Activated naive CD8-positive, alpha-beta T cell (primary cell): ENCODE results near the gene ATP5F1E.

Experiments used
- H3K27ac Mint-ChIP-seq: one replicate; pipeline ENCODE4 v1.8.0; 2021; ENCODE audit warnings: mixed read lengths
- H3K27me3 Mint-ChIP-seq: one replicate; pipeline ENCODE4 v1.8.0; 2021; ENCODE audit warnings: mixed read lengths
- H3K36me3 Mint-ChIP-seq: one replicate; pipeline ENCODE4 v1.8.0; 2021; ENCODE audit warnings: mixed read lengths
- H3K4me1 Mint-ChIP-seq: one replicate; pipeline ENCODE4 v1.8.0; 2021; ENCODE audit warnings: low read depth, mixed read lengths
- H3K4me3 Mint-ChIP-seq: one replicate; pipeline ENCODE4 v1.8.0; 2021; ENCODE audit warnings: mild to moderate bottlenecking, mixed read lengths
- H3K9me3 Mint-ChIP-seq: one replicate; pipeline ENCODE4 v1.8.0; 2021; ENCODE audit warnings: low read depth, mixed read lengths

ATP5F1E gene

DNA sequence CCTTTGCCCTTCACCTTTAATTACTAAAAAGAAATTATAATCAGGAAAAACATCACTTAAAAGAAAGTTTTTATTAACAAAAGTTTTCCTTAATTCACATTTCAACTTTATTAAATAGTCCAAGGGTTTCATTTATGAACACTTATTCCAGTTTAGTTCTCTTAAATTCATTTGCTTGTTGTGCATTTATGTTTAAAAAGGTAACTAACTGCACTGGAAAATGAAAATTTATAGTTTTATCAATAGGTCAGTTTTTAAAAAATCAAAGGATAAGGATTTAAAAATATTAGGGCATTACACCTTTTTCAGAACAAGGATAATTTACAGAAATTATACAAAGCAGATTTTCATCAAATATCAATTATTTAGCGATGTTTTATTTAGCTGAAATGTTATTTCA, 958 bp upstream of the ATP5F1E start:
- Mint-ChIP-seq H3K27ac (peak overlapping the region; percentile 91), H3K9me3 (no peaks in the 10 kb centered on the region), H3K36me3 (peaks cover 20% of the 10 kb centered on the region), H3K4me1 (peaks cover 56% of the 10 kb centered on the region), H3K4me3 (peak overlapping the region; percentile 86), H3K27me3 (no peaks in the 10 kb centered on the region)

DNA sequence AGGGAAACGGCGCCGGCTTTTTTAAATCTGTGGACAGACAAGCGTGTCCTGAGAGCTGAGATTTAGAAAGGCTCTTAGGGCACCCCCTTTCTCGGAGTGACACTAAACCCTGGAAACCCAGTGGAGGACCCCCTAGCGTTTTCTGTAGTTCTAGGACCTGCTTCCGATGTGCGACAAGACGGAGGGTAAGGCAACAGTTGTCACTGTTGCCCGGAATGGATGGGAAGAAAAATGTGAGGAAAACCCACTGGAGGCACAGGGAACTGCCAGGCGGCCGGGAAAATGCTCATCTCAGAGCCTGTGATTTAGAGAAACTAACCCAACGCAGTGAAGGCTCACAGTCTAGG, 551 bp upstream of the ATP5F1E start:
- H3K27me3 Mint-ChIP-seq = no peaks in the 10 kb centered on the region
- no peaks in the 10 kb centered on the region for H3K9me3 Mint-ChIP-seq
- H3K36me3 Mint-ChIP-seq = peaks cover 22% of the 10 kb centered on the region
- peak overlapping the region; percentile 91 for H3K27ac Mint-ChIP-seq
- H3K4me1 Mint-ChIP-seq = peaks cover 56% of the 10 kb centered on the region
- H3K4me3 Mint-ChIP-seq = peak overlapping the region; percentile 86

DNA sequence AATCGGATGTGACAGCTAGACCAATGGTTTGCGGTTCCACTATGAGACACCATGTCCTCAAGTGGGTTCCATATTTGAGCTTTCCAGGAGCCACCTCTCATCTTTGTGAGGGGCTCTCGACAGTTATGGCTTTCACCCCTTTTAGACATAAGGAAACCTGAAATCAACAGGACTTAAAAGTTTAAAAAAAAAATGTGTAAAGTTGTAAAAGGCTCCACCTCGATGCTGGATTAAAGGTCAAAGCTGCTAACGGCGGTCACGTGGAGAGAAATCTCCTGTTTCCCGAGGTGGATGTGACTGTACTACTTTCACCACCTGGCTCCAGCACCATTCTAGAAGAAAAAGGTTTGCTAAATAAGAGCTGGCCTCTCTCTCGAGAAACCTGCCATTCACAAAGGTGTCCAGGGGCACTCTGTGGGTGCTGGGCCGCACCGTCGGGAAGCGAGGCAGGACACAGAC, 542 bp downstream of the ATP5F1E start:
- no peaks in the 10 kb centered on the region for H3K9me3 Mint-ChIP-seq
- H3K27ac Mint-ChIP-seq = peak overlapping the region; percentile 95
- H3K4me1 Mint-ChIP-seq = peaks cover 59% of the 10 kb centered on the region
- peak overlapping the region; percentile 93 for H3K4me3 Mint-ChIP-seq
- H3K27me3 Mint-ChIP-seq = no peaks in the 10 kb centered on the region
- peaks cover 25% of the 10 kb centered on the region for H3K36me3 Mint-ChIP-seq

DNA sequence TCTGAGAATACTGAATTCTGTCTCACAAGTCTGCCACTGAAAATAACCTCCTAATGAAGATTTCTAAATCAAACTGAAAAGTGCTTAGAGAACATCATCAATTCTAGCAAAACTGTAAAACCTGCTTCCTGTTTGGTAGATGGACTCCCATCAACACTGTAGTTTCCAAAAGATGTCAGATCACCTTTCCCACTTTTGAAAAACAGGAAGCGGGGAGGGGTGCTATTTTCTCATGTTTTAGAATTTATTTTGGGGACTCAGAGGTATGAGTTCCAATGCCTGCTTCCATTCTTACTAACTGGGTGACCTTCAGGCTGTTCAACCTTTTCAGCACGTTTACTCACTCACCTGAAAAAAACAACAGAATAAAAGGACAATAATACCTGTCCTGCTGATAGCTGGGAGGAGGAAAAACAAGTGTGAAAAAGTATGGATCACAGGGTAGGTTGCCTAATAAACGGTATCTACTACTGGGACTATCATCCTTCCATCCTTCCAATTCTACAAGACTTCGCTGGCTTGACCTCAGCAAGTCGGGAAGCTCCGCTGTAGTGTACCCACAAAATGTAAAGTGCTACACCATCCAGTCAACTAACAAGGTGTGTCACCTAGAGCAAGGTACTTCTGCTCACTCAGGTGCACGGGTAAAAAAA, 1.1 kb downstream of the ATP5F1E start:
- peaks cover 63% of the 10 kb centered on the region for H3K4me1 Mint-ChIP-seq
- no peaks in the 10 kb centered on the region for H3K27me3 Mint-ChIP-seq
- peak overlapping the region; percentile 93 for H3K4me3 Mint-ChIP-seq
- H3K9me3 Mint-ChIP-seq = no peaks in the 10 kb centered on the region
- peaks cover 25% of the 10 kb centered on the region for H3K36me3 Mint-ChIP-seq
- peak overlapping the region; percentile 95 for H3K27ac Mint-ChIP-seq

DNA sequence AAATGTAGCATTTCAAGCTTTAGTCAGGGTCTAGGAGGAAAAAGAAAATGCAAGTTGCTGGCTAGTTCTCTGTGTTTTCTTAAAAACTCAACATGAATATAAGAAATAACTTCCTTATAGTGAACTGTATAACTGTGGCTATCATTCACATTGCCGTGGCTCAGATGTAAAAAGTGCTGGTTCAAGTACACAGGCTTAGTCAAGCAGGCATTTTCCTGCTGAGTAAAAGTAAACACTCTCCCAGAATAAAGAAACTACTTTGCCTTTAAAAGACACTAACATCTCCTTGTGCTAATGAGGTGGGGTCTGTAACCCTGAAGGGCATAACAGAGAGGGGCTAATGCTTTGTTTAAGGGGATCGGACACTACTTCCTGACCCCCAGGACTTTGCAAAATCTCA, 3.3 kb downstream of the ATP5F1E start:
- peak overlapping the region; percentile 55 for H3K27ac Mint-ChIP-seq

DNA sequence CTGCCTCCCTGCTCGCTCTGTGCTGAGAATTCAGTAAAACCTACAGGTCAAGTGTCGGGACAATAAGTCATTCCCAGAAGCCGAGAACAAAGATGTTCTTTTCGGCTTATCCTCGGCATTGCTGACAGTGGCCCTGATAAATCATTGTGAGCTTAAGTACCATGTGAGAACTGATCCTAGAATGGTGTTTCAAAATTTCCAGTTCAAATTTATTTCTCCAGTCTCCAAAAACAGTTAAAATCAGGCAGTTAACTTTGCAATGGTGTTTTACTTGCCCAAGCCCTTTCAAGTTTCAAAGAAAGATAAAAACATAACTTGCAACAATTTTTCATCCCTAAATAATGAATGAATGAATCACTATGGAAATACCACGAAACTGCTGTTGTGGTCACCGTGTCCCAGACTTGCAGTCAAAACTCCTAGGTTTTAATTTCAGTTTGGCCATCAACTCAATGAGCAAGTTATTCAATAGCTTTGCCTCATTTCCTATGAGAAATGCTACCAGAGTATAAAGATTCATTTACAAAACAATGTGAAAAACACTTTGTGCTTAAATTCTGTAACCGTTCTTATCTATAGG, 4.3 kb downstream of the ATP5F1E start:
- Mint-ChIP-seq H3K4me3 (peak overlapping the region; percentile 93), H3K27ac (peak overlapping the region; percentile 30), H3K36me3 (peaks cover 18% of the 10 kb centered on the region)

More for the DNA sequence above, 3.3 kb downstream of the ATP5F1E start:
- Mint-ChIP-seq H3K9me3 (no peaks in the 10 kb centered on the region), H3K4me1 (peaks cover 65% of the 10 kb centered on the region), H3K4me3 (peak overlapping the region; percentile 93), H3K36me3 (peaks cover 18% of the 10 kb centered on the region), H3K27me3 (no peaks in the 10 kb centered on the region)

DNA sequence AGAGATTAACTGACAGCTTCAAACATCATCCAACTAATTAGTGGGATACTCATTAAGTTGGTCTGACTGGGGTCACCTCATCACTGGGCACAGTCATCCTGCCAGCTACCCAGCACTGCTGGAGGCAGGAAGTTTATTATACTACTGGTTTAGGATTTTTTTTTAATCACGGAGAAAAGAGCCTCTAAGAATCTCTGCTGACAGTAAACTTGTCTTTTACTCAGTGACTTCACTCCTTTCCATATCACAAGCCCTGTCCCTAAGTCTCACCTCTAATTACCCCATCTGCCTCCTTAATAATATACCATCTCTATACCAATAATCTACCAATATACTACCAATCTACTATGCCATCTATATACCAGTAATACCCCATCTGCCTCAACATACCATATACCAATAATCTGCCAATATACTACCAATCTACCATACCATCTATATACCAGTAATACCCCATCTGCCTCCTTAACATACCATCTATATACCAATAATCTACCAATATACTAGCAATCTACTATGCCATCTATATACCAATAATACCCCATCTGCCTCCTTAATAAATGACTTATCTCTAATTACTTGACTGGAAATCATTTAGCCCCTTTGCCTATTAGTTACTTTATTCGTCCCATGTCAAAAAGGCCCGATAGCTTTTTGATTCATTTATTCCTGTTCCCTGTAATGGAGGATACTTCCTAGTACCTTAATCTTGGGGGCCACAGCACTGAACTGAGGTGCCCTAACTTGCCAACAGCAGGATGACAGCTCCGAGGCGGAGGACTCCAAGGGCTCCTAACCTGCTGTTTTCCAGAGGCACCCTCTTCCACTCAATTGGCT, 5.0 kb downstream of the ATP5F1E start:
- Mint-ChIP-seq H3K27me3 (no peaks in the 10 kb centered on the region), H3K9me3 (no peaks in the 10 kb centered on the region), H3K27ac (peak overlapping the region; percentile 30), H3K4me1 (peaks cover 60% of the 10 kb centered on the region), H3K4me3 (peak overlapping the region; percentile 40), H3K36me3 (peaks cover 15% of the 10 kb centered on the region)

More for the DNA sequence above, 4.3 kb downstream of the ATP5F1E start:
- Mint-ChIP-seq H3K9me3 (no peaks in the 10 kb centered on the region), H3K4me1 (peaks cover 62% of the 10 kb centered on the region), H3K27me3 (no peaks in the 10 kb centered on the region)

DNA sequence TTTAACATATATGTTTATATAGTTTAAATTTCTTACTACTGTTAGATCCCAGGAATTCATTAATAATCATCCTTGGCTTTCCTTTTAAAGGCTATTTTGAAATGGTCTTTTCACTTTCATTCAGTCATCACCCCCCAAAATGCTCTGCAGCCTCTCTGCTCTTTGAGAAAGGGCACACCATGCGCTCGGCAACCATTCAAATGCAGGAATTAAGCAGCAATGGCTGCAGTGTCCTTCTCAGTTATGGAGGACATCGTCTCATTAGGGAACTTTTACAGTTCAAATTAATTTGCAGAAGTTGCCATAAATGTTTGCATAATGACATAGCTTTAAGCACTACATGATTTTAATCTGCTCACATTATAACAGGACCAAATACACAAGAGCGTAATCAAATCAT, 6.6 kb downstream of the ATP5F1E start:
- Mint-ChIP-seq H3K9me3 (no peaks in the 10 kb centered on the region), H3K4me1 (peaks cover 52% of the 10 kb centered on the region), H3K27ac (no peak overlapping the region), H3K36me3 (peaks cover 13% of the 10 kb centered on the region), H3K4me3 (peak overlapping the region; percentile 5), H3K27me3 (no peaks in the 10 kb centered on the region)

DNA sequence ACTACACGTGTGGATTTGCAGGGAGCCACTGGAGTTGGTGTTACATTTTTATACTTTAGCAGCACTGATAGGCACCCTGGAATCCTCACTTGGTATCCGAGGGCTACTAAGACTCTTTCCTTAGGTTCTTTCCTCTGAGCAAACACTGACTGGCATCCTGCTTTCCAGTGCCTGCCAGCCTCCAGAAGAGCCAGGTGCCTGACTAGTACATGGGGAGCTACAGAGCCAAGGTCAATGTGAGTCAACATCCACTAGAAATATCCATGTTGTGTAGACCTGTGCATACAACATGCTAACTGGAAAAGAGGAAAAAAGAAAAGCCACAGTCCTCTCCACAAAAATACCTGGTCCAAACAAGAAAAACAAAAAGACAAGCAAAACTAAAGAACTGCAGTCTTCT, 7.0 kb downstream of the ATP5F1E start:
- H3K4me1 Mint-ChIP-seq = peaks cover 48% of the 10 kb centered on the region
- peaks cover 13% of the 10 kb centered on the region for H3K36me3 Mint-ChIP-seq
- no peaks in the 10 kb centered on the region for H3K9me3 Mint-ChIP-seq
- no peak overlapping the region for H3K4me3 Mint-ChIP-seq
- H3K27me3 Mint-ChIP-seq = no peaks in the 10 kb centered on the region
- no peak overlapping the region for H3K27ac Mint-ChIP-seq

DNA sequence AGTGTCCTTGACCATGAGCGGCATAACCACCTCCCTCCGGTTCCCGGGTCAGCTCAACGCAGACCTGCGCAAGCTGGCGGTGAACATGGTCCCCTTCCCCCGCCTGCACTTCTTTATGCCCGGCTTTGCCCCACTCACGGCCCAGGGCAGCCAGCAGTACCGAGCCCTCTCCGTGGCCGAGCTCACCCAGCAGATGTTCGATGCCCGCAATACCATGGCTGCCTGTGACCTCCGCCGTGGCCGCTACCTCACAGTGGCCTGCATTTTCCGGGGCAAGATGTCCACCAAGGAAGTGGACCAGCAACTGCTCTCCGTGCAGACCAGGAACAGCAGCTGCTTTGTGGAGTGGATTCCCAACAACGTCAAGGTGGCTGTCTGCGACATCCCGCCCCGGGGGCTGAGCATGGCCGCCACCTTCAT, 8.0 kb downstream of the ATP5F1E start:
- H3K9me3 Mint-ChIP-seq = no peaks in the 10 kb centered on the region

DNA sequence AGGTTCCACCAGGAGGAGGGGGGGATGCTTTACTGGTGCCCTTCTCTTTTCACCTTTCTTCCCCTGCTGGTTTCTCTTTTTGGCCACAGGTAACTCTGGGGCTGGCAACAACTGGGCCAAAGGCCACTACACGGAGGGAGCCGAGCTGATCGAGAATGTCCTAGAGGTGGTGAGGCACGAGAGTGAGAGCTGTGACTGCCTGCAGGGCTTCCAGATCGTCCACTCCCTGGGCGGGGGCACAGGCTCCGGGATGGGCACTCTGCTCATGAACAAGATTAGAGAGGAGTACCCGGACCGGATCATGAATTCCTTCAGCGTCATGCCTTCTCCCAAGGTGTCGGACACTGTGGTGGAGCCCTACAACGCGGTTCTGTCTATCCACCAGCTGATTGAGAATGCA, 8.5 kb downstream of the ATP5F1E start:
- Mint-ChIP-seq H3K4me3 (no peak overlapping the region), H3K36me3 (peaks cover 8% of the 10 kb centered on the region), H3K4me1 (peaks cover 33% of the 10 kb centered on the region), H3K9me3 (no peaks in the 10 kb centered on the region), H3K27ac (no peak overlapping the region), H3K27me3 (no peaks in the 10 kb centered on the region)

More for the DNA sequence above, 8.0 kb downstream of the ATP5F1E start:
- Mint-ChIP-seq H3K4me1 (peaks cover 38% of the 10 kb centered on the region), H3K27me3 (no peaks in the 10 kb centered on the region), H3K36me3 (peaks cover 9% of the 10 kb centered on the region), H3K27ac (no peak overlapping the region), H3K4me3 (no peak overlapping the region)

DNA sequence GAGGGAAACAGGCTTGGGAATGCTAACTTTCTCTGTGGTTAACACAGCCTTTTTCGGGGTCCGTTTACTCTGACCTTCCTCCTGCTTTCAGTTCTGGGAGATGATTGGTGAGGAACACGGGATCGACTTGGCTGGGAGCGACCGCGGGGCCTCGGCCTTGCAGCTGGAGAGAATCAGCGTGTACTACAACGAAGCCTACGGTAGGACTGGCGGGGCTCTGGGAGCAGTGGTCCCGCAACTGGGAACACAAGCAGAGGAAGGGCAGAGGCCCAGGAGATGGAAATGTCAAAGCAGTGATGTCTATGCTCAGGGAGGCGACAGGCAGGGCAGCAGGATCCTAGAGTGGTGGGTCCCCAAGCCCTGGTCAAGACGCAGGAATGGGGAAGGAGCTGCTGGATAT, 9.4 kb downstream of the ATP5F1E start:
- no peak overlapping the region for H3K27ac Mint-ChIP-seq
- no peaks in the 10 kb centered on the region for H3K27me3 Mint-ChIP-seq
- H3K36me3 Mint-ChIP-seq = peaks cover 4% of the 10 kb centered on the region
- no peaks in the 10 kb centered on the region for H3K9me3 Mint-ChIP-seq
- peaks cover 24% of the 10 kb centered on the region for H3K4me1 Mint-ChIP-seq
- no peak overlapping the region for H3K4me3 Mint-ChIP-seq

DNA sequence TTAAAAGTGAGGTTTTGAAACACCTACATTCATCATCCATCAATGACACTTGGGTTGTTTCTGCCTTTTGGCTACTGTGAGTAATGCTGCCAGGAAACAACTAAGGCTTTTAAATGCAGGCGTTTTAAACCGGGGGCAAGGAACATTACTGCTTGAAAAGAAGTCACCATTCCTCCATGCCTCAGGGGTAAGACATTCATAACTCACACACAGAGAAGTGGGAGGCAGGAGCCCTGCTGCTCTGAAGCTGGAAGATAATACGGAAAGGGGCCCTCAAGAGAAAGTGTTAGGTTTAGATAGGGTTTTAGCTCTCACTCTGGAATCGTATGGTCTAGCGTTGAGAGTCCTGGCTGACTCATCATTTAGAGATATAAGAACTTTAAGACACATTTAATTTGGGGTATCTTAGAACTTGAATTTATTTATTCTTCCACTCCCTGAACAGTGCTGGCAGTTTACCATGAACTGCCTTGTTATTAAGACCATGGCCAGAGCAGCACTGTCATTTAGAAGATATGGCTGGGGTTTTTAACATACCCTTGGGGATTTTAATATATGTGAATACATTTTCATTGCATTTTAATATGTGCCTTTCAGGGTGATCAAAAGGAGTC, 11.1 kb downstream of the ATP5F1E start:
- H3K27me3 Mint-ChIP-seq = no peaks in the 10 kb centered on the region
- H3K9me3 Mint-ChIP-seq = no peaks in the 10 kb centered on the region
- peak overlapping the region; percentile 59 for H3K27ac Mint-ChIP-seq
- no peaks in the 10 kb centered on the region for H3K36me3 Mint-ChIP-seq
- H3K4me1 Mint-ChIP-seq = peaks cover 22% of the 10 kb centered on the region
- no peak overlapping the region for H3K4me3 Mint-ChIP-seq

DNA sequence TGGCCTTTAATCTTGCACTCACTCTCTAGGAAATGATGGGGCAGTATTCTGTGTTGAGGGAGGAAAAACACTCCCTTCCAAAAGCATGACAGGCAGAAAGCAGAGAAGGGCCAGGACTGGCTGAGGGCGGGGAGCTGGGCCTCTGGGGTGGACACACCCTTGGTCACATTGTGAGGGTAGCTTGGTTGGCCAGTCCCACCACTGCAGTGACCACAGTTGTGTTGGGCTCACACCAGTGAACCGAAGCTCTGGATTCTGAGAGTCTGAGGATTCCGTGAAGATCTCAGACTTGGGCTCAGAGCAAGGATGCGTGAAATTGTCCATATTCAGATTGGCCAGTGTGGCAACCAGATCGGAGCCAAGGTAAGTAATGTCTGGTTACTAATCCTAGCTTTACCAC, 12.9 kb downstream of the ATP5F1E start, which contains the start of gene TUBB1:
Gene TUBB1 (plus strand): TSS at position 213 of the 400 bp plus-strand sequence. CDS start 94 bp downstream, at position 307.
- Mint-ChIP-seq H3K9me3 (no peaks in the 10 kb centered on the region), H3K27me3 (no peaks in the 10 kb centered on the region), H3K4me3 (no peak within 1 kb of the TSS), H3K4me1 (peaks cover 23% of the 10 kb centered on the region), H3K36me3 (no peaks in the 10 kb centered on the region), H3K27ac (no peak within 1 kb of the TSS)

DNA sequence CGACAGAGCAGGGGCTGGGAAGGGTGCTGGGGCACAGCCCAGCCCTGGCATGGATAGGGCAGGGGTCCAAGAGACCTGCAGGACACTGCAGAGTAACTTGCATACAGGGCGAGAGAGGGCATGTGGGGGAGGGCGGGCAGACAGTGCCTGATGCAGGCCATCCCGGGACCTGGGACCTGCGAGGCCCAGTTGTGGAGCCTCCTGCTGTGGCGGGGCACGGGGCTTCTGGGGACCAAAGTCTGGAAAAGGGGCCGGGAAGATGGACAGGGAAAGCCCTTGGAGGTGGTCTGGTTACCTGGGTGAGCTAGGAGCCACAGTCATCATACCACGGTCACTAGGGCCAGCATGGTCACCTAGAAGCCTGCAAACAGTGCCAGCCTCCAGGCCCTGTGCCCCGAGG, 13.3 kb downstream of the ATP5F1E start:
- no peak overlapping the region for H3K4me3 Mint-ChIP-seq
- H3K9me3 Mint-ChIP-seq = no peaks in the 10 kb centered on the region
- no peaks in the 10 kb centered on the region for H3K27me3 Mint-ChIP-seq
- no peak overlapping the region for H3K27ac Mint-ChIP-seq
- H3K4me1 Mint-ChIP-seq = peaks cover 27% of the 10 kb centered on the region
- no peaks in the 10 kb centered on the region for H3K36me3 Mint-ChIP-seq
